NCI-H2107 (cell line): Measurements from ENCODE around the gene NUAK1.

Experiments
- DNase-seq: peaks from one replicate; lab custom pipeline; 2025; lab: John Stamatoyannopoulos, UW

NUAK1 gene

DNA sequence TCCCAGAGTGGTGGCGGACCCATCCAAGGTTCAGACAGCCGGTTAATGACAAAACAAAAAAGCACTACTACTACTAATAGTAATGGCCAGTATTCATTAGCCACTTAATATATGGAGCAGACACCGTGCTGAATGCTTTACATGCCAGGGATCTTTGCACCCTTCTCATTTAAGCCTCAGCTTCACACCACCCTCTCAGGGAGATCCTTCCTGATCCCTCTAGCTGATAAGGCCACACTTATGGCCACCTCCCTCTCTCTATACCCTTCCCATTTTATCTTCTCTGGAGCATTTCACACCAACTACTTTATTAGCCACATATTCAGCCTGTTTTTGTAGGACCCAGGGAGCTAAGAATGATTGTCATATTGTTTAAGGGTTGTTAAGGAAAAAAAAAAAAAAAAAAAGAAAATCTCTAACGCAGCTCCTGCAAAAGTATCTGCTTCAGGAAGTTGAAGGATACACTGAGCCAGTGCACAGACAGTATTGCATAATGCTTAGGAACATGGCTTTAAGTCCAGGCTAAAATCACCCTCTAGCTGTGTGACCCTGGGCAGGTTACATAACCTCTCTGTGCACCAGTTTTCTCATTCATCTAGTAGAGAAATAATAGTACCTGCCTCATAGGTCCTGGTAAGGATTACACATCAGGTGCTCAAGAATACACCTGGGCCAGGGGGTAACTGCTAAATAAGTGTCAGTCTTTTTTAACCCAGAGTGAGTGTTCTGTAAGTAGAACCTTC lies 29.4 kb downstream of the NUAK1 start:
- DNase-seq = no peak

DNA sequence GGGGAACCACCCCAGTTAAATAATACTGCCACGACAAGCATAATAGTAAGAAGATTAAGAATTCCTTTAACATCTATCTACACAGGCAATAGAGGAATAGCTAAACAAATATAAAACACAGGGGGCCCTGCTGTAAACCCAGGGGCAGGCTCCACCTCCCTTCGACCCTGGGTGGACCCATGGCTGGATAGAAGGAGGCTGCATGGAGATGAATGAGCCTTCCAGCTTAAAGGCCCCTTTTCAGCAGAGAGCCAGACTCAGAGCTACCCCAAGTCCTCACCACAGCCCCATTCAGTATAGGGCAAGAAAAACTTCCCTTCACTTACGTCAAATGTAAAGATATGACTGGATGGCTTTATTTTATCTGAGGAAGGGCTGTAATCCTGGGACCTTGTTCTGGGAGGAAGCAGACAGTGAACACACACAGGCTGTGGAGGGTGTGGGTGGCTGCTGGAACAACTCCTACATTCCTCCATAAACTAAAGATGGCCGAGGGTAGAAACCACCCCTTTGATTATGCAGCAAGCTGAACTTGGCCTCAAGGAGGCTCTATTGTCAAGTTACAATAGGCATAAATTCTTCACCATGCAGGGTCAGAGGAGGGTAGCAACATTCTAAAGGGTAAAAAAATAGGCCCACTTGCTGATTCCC lies 30.4 kb downstream of the NUAK1 start:
- DNase-seq = no peak

DNA sequence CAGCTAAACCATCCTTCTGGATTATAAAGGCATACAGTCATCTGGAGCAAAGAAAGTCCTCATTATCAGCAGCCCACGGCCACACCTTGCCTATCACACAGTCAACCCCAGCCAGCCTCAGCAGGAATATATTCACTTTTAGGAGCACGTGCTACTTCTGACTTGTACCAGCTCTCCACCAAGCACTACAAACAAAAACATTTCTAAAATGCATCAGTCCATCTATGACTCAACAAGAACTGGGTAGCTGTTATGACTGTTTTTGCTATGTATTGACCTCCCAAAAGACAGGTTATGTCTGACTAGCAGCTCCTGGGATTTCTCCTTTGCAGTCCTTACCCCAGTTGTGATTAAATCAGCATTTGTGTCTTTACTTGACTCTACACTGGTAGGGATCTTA lies 31.2 kb downstream of the NUAK1 start:
- no peak for DNase-seq

DNA sequence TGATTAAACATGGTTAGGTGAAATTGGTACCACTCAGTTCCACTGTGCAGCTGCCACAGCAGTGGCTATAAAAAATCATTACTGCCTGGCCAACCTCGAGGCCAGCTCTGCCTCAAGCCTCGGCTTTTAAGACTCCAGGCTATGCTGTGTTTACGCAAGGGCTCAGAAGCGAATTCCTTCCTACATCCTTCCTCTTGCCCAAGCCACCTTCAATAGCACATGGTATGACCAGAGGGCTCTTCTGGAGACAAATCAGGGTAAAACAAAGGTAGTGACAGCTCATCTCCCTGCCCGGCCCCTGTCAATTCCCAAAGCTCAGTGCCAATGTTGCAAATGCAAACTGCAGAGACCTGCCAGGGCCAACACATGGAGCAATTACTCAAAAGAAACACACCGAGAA lies 31.9 kb downstream of the NUAK1 start:
- no peak for DNase-seq

DNA sequence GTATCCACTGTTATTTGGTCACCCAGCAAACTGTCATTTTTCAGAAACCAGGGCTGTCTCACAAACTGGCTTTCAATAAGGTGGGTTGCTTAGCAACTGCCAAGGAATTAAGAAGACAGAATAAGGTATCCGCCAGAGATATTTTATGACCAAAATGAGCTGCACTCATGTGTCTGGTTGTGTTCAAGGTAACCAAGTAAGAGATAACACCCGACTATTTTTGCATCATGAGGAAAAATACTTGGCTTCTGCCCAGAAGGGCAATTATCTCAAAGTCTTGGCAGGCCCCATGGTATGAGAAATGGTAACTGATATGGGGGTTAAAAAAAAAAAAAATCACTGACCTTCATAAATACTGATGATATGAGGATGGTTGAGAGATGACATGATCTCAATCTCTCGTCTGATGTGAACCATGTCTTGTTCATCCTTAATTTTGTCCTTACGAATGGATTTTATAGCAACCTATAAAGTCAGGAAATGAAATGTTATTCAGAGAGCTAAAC lies 32.6 kb downstream of the NUAK1 start:
- DNase-seq = no peak

DNA sequence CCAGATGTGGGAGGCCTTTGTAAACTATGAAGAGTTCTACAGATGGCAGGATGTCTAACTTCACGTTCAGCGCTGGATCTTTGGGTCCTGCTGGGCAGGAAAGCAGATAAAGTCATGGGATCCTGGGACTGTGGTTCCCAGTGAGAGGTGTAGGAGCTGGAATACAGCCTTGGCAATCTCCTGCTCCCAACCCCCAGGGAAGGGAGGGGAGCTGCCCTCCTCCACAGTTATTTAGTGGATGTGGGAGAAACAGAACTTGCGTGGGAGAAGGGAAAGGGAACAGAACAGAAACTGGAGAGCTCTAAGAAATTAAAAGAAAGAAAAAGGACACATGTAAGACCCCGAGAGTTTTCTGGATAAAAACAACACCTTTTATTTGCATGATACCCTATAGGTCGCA lies 37.0 kb downstream of the NUAK1 start:
- DNase-seq = no peak

DNA sequence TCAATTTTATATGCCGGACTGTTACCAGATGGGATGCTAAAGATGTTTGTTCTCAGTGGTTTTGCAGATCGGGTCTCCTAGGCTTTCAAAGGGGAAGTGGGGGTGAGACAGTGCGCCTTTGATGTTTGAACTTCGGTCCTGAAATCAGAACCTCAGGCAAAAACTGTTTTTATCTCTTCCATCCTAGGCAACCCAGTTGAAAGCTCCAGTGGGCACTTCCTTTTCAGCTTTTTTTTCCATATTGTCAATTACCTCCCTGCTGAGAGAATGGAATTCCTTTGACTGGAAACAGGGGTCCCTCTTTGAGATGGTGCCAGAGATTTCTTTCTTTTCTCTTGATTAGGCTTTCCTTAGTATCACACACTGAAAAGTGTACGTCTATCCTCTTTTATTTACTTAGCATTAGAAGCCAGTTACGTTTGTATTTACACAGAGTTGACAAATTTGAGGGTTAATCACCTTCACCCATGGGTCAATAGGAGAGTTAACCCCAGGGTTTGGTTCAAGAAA lies 40.0 kb downstream of the NUAK1 start:
- no peak for DNase-seq

DNA sequence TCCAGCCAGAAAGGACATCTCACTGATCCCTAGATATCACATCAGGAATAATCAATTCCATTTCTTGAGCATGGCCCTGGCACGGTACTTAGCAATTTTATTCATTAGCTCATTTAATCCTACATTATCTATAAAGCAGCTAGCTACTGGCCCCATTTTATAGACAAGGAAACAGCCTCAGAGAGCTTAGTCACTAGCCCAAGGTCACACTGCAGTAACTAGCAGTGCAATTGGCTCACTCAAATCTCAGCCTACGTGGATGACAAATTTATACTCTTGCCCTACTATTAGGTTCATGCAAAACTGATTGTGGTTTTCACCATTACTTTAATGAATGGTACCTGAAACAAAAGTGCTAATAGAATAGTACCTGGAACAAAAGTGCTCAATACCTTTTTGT lies 41.7 kb downstream of the NUAK1 start:
- DNase-seq = no peak

DNA sequence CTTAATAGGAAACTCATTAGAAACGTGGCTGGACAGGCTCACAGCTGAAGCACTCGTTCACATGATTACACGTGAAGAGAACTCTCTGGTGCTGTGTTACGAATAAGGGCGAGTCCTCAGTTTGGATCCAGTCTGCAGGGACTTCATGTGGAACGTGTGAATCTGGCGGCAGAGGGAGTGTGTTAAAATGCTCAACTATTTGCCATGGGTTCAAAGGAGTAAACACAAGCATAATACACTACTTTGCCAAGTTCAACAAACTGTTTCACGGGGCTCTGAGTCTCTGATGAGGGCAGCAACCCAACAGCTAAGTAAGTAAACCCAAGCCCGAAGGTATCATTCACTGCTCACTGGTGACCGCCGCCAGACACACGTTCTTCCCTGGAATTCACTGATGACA lies 42.4 kb downstream of the NUAK1 start:
- DNase-seq = no peak

DNA sequence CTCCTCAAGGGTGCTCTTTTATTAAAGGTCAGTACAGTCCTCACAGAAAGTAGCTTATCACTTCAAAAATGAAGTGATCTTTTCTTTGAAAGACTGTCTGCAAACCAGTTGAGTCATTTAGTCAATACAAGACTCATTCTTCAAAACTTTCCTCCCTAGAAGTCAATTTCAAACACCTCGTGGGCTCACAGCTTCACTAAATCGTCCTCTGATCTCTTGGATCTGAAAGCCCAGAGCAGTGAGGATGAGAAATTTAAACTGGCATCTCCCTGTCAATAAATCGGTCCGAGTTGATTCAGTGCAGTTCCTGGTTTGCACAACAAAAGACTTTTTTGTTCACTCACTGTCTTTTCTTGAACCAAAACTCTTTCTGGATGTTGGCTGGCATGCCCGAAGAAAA lies 44.5 kb downstream of the NUAK1 start:
- DNase-seq = no peak

DNA sequence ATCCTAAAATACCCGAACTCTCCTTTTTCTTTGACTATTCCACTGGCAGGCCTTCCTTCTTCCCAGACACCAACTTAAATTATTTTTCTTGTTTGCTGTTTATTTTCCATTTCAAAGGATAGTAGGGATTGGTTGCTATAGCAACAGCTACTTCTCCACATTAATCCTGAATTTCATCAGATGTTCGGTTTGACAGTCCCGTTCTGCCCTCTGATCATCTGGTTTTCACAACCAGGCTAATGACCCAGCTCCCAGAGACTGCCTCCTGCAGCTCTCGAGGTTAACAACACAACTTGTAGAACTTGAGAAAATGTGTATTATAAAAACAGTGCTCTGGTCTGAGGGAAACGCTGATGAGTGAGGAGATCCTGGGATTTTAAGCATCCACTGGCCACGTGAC lies 45.5 kb downstream of the NUAK1 start:
- DNase-seq = no peak

DNA sequence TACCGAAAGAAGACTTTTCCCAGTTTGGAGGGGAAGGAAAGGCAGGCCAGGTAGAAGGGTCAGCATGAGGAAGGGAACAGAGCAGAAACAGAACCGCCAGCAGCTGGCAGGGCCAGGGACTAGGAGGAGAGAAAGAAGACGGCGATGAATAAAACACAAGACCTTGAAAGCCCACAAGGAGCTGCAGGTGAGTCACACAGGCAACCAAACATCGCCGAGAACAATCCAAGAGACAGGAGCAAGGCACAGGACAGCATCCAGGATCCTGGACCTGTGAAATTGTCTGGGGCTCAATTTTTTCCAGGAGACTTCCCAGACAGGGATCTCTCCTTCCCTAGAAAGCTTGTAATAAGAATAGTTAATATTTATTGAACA lies 47.3 kb downstream of the NUAK1 start:
- no peak for DNase-seq

DNA sequence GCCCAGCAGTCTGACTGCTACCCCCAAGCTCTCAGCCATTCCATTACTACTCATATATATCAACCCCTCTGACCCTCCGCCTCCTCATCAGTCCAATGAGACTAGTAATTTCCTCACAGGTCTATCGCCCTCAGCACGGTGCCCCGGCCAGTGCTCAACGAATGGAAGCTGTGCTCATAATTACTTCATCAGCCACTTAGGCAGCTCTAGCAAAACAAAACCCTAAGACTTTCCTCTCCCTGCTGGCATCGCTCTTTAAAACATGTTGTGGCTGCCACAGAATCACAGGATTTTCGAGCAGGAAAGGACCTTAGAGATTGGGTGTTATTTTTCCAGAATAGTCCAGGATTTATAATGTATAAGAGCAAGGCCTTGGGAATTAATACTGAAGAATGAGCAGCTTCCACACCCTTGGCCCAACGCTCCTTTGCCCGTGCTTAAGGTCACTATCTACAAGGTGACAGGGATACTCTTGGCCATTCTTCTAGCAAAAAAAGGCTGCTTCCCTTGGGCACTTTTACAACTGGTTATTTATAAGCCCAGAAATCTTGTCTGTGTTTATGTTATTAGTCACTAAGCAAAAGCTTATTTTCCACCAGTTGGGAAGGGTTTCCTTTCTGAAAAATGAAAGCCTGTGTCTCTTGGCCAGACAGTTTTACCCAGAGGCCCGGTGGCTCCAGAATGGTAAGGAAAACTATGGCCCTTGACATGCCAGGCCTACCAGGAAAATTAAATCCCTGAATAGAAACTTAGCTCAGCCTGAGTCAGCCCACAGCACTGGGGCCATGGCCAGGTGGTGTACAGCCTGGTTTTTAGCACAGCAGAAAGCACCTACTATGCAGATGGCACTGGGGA lies 47.9 kb downstream of the NUAK1 start:
- DNase-seq = no peak

DNA sequence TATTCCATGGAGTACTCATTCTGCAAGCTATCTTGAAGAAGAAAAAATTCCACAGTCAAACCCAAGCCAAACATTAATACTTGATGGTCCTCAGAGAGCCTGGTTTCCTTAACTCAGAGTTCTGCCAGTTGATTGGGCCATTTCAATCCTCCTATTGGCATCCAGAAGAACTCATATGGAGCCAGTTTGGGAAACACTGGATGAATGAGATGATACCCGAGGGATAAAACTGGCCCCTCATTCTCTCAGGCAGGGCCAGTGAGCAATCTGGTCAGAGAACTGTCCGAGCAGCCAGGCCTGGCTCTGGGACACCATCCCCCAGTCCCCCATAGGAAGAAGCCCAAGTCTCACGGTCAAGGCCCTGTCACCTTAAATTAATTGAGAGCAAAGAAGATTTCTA lies 48.8 kb downstream of the NUAK1 start:
- DNase-seq = no peak

DNA sequence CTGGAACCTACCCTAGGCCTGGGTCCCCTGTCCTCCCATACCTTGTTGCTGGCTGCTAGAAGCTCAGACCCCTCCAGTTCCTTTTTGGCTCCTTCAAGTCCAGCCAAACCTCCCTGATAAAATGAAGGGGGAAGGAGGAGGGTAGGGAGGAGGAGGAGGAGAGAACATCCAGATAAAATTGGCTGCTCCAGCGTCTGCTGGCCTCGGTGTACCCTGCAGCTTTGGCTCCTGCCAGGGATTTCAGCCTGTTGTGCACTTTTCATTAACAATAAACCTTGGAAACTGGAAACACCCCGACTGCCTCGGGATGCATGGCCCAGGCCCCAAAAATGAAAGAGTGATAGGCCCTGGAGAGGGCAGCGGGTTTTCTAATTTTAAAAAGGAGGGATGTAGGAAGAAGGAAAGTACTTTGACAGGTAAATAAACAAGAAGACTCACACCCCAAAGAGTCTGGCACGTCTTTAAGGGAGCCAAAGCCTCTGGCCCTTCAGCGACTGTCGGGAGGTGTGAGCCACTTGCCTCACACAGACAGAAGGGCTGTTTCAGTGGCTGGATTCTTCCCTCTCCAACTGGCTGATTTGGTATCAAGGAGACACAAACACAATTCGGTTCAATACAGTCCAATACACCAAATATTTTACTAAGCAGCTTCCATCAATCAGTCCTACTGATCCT lies 49.8 kb downstream of the NUAK1 start:
- no peak for DNase-seq

DNA sequence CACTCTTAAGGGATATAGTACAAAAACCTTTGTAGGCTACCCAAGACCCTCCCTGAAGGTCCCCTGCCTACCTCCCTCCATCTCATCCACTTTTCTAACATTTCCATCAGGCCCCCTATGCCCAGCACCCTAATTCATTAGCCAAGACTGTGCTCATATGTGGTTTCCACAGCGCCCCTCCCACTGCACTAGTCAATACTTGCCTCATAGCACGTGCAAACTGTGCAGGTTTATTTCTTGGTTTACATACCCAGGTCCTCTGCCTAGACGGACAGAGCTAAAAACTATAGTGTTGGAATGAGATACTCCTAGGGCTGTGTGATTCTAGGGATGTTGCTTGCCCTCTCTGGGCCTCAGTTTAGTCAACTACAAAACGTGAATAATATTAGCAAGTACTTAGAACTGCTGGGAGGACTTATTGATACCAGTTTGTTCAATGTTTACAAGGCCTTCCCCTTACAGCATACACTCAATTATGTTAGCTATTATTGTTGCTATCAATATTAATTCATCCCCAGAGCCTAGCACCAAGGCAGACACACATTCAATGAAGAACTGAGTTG lies 50.4 kb downstream of the NUAK1 start:
- no peak for DNase-seq

DNA sequence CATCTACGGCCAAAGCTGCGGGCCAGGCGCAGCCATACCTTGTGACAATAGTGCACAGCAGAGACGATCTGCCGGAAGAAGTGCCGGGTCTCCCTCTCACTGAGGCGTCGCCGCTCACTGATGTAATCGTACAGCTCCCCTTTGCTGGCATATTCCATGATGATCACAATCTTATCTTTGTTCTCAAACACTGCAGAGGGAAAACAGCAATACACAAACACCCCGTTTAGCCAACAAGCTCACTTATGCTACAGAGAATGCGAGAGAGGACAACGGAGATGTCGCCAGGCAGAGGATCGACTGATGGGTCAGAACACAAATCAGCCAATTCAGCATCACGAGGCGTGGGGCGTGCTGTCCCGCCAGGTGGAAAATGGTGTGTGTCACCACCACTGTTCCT lies 52.1 kb downstream of the NUAK1 start:
- no peak for DNase-seq

DNA sequence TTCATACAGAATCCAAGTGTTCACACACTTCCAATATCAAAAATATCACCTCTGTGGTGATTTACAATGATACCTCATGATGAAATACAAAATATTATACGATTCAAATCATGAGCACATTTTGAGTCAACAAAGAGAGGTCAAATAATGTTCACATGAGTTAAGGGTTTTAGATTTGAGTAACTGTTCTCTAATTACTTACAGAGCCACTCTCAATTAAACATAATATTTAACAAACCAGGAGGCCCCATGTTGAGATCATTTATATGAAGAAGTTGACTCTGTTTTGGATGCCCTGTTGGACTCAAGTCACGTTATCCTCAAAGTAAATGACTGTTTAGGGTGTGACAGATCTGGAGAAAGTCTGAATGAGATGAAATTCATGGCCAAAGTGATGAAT lies 53.5 kb downstream of the NUAK1 start:
- DNase-seq = no peak

DNA sequence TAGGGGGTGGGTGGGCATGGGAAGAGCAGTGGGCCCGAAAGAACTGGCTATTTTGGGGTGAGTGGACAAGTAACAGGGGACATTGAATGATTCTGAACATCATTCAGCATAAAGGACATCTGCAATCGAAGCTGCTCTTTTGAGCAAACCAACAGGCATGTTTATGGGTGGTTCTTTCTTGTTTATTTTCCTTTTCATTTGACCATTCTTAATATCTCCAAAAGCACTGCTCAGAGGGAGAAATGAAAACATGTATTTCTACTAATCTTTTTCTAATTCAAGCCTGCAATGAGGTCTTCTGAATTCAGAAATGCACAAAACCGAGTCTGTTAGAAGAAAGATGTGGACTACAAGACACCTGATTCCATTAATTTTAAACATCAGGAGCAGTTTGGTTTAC lies 54.0 kb downstream of the NUAK1 start:
- no peak for DNase-seq

DNA sequence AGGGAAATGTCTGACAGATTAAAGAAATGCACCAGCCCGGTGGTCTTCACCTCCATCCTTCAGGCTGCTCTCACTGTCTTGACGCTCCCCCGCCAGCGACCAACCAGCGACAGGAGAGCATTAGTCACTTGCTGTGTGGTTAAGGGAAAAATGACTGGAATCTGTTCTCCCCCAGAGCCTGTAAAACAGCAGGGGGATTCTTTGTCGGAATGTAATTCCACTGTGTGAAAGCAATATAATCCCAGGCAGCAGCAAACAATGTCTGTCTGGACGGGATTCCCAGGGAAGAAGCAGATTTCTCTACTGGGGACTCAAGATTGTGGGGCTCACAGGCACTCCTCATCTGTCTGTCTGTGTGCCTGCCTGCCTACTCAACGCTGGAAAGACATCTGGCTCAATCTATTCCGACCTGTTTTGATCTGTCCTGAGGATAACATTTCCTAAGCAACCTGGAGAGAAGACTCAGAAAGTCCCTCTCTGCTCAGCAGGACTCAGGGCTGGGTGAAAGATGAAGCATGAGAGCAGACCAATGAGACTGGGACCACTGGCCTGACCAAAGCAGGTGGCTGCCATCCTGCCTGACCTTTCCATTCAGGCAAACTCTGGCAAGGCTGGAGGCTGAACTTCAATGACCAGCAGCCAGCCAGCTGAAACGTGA lies 54.6 kb downstream of the NUAK1 start:
- no peak for DNase-seq
